Endothelial cell of umbilical vein (primary cell): Measurements from ENCODE around the gene OR2H2. TPM values are rescaled to one million over a fixed set of nuclear protein-coding genes. Genes with fewer than 3 reads are reported as not detected.

Source experiments
- BruUV-seq: library from RNA; stranded (reverse); fragments of 400-500 nt; replicated peaks from 2 replicates; lab custom pipeline; 2021; lab: Mats Ljungman, UMichigan
- CTCF ChIA-PET: fragments of 300-600, 350-600 bp; sonication (Branson Sonifier 250); formaldehyde crosslinking; loops from one replicate; lab custom pipeline; 2021; ENCODE audit warnings: antibody characterized with exemption, inconsistent platforms; lab: Charles Lee
- POLR2A ChIA-PET: fragments of 300-600, 350-600 bp; sonication (Branson Sonifier 250); formaldehyde crosslinking; loops from one replicate; lab custom pipeline; 2021; ENCODE audit warnings: antibody characterized with exemption, inconsistent platforms; lab: Charles Lee
- DNase-seq: peaks from one replicate; pipeline ENCODE4 v3.0.0-alpha.2; 2011; ENCODE audit warnings: low read depth, low spot score
- FAIRE-seq: peaks from 2 replicates; lab custom pipeline; 2011; peaks lifted over from hg19 to GRCh38; lab: Jason Lieb, UNC
- H2AFZ ChIP-seq: 2 replicates; pipeline ENCODE4 v1.6.0; 2012; ENCODE audit warnings: low read depth, low read length, control low read depth, inconsistent platforms
- H3K27ac ChIP-seq: 2 replicates; pipeline ENCODE4 v1.5.1; 2011; ENCODE audit warnings: low read depth, mild to moderate bottlenecking, control low read depth, low read length, moderate library complexity; ENCODE audit not compliant: insufficient read depth
- H3K27me3 ChIP-seq, 2 experiments: 2 replicates each; pipeline versions ENCODE4 v1.6.0 to v1.6.1; 2011; ENCODE audit warnings: low read length in 2 of 2, mixed read lengths in 1 of 2; ENCODE audit not compliant: control insufficient read depth in 2 of 2, insufficient read depth in 2 of 2
- H3K36me3 ChIP-seq, 2 experiments: 2 replicates in 1 of 2; 3 replicates in 1 of 2; pipeline ENCODE4 v1.5.1; 2011; ENCODE audit warnings: low read length in 2 of 2, mild to moderate bottlenecking in 1 of 2, moderate library complexity in 1 of 2; ENCODE audit not compliant: control insufficient read depth in 2 of 2, insufficient read depth in 2 of 2; ENCODE audit errors: extremely low read depth in 1 of 2
- H3K4me1 ChIP-seq: 3 replicates; pipeline ENCODE4 v1.5.1; 2011; ENCODE audit warnings: mild to moderate bottlenecking, low read length; ENCODE audit not compliant: control insufficient read depth, insufficient read depth; ENCODE audit errors: extremely low read depth
- H3K4me2 ChIP-seq: 2 replicates; pipeline ENCODE4 v1.6.1; 2011; ENCODE audit warnings: low read length, control low read depth, mixed read lengths; ENCODE audit not compliant: insufficient read depth
- H3K4me3 ChIP-seq, 3 experiments: fragments of 200-600 bp in 1 of 3; sonication (generic), shearing (Covaris generic) in 1 of 3; replicated peaks in 1 of 3; 2 replicates each; pipeline ENCODE4 v1.5.1; 2011 to 2016; ENCODE audit warnings: control low read depth in 3 of 3, low read length in 3 of 3, mild to moderate bottlenecking in 2 of 3, inconsistent platforms in 1 of 3, low read depth in 1 of 3, moderate library complexity in 1 of 3; ENCODE audit not compliant: insufficient read depth in 1 of 3
- H3K79me2 ChIP-seq: 2 replicates; pipeline ENCODE4 v1.6.0; 2012; ENCODE audit warnings: low read length, inconsistent platforms; ENCODE audit not compliant: control insufficient read depth, insufficient read depth
- H3K9ac ChIP-seq: replicated peaks from 2 replicates; pipeline ENCODE3; 2011; ENCODE audit warnings: low read length, control low read depth; ENCODE audit not compliant: insufficient read depth; ENCODE audit errors: extremely low read depth
- H3K9me1 ChIP-seq: replicated peaks from 3 replicates; pipeline ENCODE4 v1.6.0; 2011; ENCODE audit warnings: mild to moderate bottlenecking, low read length; ENCODE audit not compliant: control insufficient read depth, insufficient read depth; ENCODE audit errors: extremely low read depth
- H3K9me3 ChIP-seq: replicated peaks from 2 replicates; pipeline ENCODE4 v1.5.1; 2012; ENCODE audit warnings: low read length, inconsistent platforms; ENCODE audit not compliant: control insufficient read depth, insufficient read depth
- H4K20me1 ChIP-seq: replicated peaks from 2 replicates; pipeline ENCODE3; 2011; ENCODE audit warnings: mild to moderate bottlenecking, low read length; ENCODE audit not compliant: control insufficient read depth, insufficient read depth; ENCODE audit errors: extremely low read depth
- CTCF ChIP-seq, 2 donors: IDR thresholded peaks; 1 replicate in 1 of 2; 2 replicates in 1 of 2; pipeline ENCODE4 v1.5.1; 2011; ENCODE audit warnings: low read length in 2 of 2, mild to moderate bottlenecking in 2 of 2, moderate library complexity in 2 of 2, control low read depth in 1 of 2, inconsistent platforms in 1 of 2, low read depth in 1 of 2; ENCODE audit not compliant: insufficient read depth in 1 of 2; ENCODE audit errors: extremely low read depth in 1 of 2
- EZH2 ChIP-seq: IDR thresholded peaks from 2 replicates; pipeline ENCODE4 v1.6.1; 2012; ENCODE audit warnings: borderline replicate concordance, low read depth, mild to moderate bottlenecking, moderate library complexity, low read length, inconsistent platforms; ENCODE audit not compliant: severe bottlenecking
- FOS ChIP-seq: IDR thresholded peaks from 2 replicates; pipeline ENCODE4 v1.6.1; 2011; ENCODE audit warnings: mild to moderate bottlenecking, low read length, moderate library complexity, borderline replicate concordance; ENCODE audit not compliant: insufficient read depth
- GATA2 ChIP-seq: IDR thresholded peaks from 2 replicates; pipeline ENCODE4 v1.7.0; 2011; ENCODE audit warnings: low read depth, mild to moderate bottlenecking, moderate library complexity, mixed read lengths, low read length; ENCODE audit not compliant: insufficient read length, insufficient read depth
- JUN ChIP-seq: IDR thresholded peaks from 2 replicates; pipeline ENCODE4 v1.6.1; 2011; ENCODE audit warnings: borderline replicate concordance, low read depth; ENCODE audit not compliant: insufficient read length, insufficient read depth
- MAX ChIP-seq: IDR thresholded peaks from 2 replicates; pipeline ENCODE4 v1.6.1; 2011; ENCODE audit not compliant: insufficient read depth, insufficient read length
- MYC ChIP-seq: IDR thresholded peaks from one replicate; pipeline ENCODE4 v1.6.1; 2011; ENCODE audit warnings: mild to moderate bottlenecking, low read depth, low read length
- POLR2A ChIP-seq: IDR thresholded peaks from 2 replicates; pipeline ENCODE4 v1.6.1; 2012; ENCODE audit warnings: low read depth, mild to moderate bottlenecking, control low read depth, low read length
- POLR2AphosphoS5 ChIP-seq: IDR thresholded peaks from 2 replicates; pipeline ENCODE4 v1.6.1; 2012; ENCODE audit warnings: low read depth, mild to moderate bottlenecking, control low read depth, low read length, moderate library complexity; ENCODE audit not compliant: insufficient read depth
- dilution Hi-C: fragments of 300-500 bp; cut with MboI; formaldehyde crosslinking; loops from one replicate; pipeline ENCODE4 v1.15.0; 2019; ENCODE audit warnings: low sequenced_read_pairs; ENCODE audit not compliant: extremely low pct_ligation_motif_present
- intact Hi-C: fragments of 100-400 bp; cut with micrococcal nuclease; formaldehyde crosslinking; loops from one replicate; pipeline ENCODE4 v1.10.0; 2022
- polyA plus RNA-seq, 4 experiments: library from polyadenylated mRNA; depleted of rRNA in 3 of 4; stranded (reverse) in 3 of 4; unstranded in 1 of 4; fragments of >200 nt; gene quantifications; 2 replicates each; pipeline versions ENCODE4 v1.2.1 to v1.2.3, GENCODE V29; 2011 to 2012; ENCODE audit warnings: missing spikeins in 1 of 4
- total RNA-seq: library from RNA; stranded (reverse); gene quantifications from 2 replicates; pipeline ENCODE4 v1.2.3, GENCODE V29; 2021

Gene OR2H2
- total and polyA plus RNA-seq, 2 donors (not counting 3 experiments of a cell fraction or from before 2014, with no cell fraction given): not detected

GRCh38 chr6:29567541-29567940 lies 17.4 kb upstream of the OR2H2 start:
- Histone ChIP-seq H3K9ac (no peak overlapping the region), H3K4me1 (no peaks in the 10 kb centered on the region), H3K27ac (no peak overlapping the region), H3K9me1 (no peaks in the 10 kb centered on the region), H3K79me2 (no peaks in the 10 kb centered on the region), H3K27me3 (peaks cover 0 to 3% of the 10 kb centered on the region in 2 experiments), H4K20me1 (no peaks in the 10 kb centered on the region), H3K9me3 (no peaks in the 10 kb centered on the region), H3K4me3 (no peak overlapping the region), H3K36me3 (no peaks in the 10 kb centered on the region), H3K4me2 (no peak overlapping the region), H2AFZ (no peak overlapping the region)
- CTCF ChIA-PET: no interaction called here
- intact Hi-C loops: no loop called here
- POLR2A ChIA-PET: no interaction called here
- dilution Hi-C loops: no loop called here
- TF ChIP-seq POLR2A (no peak), EZH2 (no peak), MAX (no peak), POLR2AphosphoS5 (no peak), FOS (no peak), JUN (no peak), CTCF (IDR thresholded peaks at IDR 0.05; ENCODE audit: extremely low read depth in 1 of 2, insufficient read depth in 1 of 2, low read depth in 1 of 2, low read length in 2 of 2) (no peak), MYC (no peak), GATA2 (no peak)
- FAIRE-seq (no peak), DNase-seq (no peak)
- BruUV-seq: no TSS peak
